GM12874 (cell line): ENCODE measurements around the gene MACROH2A1.

Experiments used
- CTCF ChIP-seq: IDR thresholded peaks from 2 replicates; pipeline ENCODE4 v1.5.1; 2011; ENCODE audit warnings: low read depth, mild to moderate bottlenecking, control low read depth, low read length, moderate library complexity; ENCODE audit not compliant: insufficient read depth

MACROH2A1 gene

GRCh38 chr5:135364421-135365262, 34.4 kb downstream of the MACROH2A1 start:
- TF ChIP-seq CTCF = no peak

DNA sequence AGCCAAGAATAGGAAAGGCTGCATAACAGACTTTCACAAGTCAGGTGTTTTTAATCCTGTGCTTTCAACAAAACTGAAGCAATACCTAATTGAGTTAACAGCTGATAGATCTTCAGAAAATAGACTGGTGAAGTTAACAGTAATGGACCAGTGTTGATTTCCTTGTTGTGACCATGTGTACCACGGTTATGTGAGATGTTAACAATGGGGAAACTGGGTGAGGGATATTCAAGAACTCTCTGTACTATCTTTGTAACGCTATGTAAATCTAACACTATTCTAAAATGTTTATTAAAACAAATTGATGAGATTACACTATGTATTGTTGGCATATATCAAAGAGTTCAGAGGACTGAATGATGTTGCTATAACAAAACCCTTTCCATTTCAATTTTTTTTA, 36.9 kb downstream of the MACROH2A1 start:
- TF ChIP-seq CTCF = no peak

DNA sequence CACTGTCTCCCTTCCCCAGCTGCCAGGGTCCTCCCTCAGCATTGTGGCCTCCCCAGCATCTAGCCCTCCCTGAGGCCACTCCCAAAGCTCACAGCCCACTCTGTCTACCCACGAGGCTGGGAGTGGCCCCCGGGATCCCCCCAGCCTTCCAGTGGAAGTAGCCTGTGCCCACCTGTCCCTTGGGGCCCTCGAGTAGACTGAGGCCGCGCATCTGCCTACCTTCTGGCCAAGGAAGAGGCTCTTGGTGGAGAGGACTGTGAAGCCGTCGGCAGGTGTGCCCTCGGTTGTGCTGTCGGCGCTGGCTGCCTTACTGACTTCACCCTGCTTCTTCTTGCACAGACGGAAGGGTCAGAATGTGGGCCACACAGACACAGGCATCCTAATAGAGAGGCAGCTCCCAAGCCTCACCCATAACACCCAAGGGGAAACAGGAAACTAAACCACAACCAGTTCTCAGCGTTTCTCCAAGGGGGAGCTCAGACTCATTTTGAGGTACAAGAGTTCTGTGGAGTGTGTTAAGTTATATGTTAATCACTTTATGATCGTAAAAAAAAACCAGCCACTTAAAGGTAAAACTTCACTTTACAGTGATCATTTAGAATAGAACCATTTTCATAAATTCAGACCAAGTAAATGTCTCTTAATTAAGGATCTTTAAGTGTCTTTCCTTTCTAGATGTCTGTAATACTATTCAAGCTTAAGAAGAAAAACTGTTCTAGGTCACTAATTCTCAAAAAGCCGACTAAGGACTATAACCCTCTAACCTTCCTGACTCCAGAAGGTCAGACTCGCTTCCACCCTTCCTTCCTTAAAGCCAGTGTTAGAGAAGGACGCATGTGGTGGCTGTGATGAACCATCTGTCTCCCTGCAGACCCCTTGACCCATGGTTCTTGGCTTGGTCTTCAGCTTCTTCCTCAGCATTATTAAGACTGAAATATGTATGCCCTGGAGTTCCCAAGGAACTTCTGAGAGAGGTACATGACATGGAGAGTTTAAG, 38.5 kb downstream of the MACROH2A1 start:
- no peak for TF ChIP-seq CTCF

DNA sequence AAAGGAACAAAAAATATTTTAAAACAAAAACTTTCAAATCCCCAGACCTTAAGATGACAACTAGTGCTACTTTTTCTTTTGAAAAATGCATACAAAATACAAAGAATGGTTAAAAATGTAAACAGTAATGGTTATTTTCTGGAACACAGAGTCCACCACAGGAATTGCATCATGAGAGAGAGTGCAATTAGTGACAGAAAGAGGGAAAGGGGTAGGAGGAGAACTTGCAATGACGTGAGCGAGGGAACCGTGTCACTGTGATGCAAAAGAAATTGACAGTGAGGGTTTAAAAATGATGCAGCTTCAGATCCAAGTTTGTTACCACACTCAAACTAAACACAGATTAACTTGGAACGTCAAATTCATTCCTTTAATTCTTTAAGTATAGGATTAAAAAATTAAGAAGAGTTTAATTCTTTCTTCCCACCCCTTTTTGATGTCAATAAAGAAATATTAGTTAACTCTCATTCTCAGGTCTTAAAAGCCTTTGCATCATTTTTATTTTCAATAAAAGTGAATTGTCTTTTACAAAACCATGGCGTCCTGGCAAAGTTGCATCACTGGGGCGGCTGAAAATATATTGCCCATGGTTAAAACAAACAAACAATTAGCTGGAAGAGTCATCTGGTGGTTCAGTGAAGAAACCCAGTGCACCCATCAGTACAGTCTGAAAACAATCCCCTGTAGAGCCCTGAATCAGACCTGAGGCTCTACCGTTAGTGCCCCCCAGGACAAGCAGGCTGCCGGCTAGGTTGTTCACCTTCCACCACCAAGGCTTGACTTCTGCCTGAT, 39.5 kb downstream of the MACROH2A1 start:
- TF ChIP-seq CTCF = no peak

GRCh38 chr5:135357685-135358084, 41.3 kb downstream of the MACROH2A1 start:
- no peak for TF ChIP-seq CTCF

DNA sequence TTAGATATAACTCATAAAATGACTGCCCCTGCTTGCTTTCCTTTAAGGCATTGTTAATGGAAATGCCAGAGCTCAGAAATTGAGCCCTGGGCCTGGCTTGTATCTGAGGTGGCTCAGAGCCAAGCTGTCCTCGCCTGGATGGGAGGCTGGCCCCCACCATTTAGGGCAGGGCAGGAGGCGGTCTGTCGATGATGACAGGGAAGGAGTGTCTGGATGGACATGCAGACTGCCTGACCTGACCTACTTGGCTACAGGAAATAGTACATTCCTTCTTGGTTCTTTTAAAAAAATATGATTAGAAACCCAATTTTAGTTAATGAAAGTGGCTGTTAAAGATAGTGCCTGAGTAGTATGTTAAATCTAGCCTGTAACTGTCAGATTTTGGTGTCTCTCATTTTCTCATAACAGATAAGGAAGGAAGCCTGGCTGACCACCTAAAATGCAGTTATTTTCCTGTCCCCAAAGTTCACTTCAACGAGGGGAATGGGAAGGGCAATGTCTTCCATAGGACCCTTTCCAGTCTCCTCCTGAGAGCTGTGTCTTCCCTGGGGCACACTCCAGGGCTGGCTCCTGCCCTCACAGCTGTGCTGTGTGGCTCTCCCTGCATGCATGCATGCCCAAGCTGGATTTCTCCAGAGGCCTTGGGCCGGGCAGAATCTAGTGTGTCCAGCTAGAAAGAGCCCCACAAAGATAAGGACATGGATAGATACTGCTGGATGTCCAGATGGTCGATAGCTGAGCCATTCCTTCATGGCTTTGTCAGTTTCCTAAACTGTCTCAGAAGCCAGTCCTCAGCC, 42.3 kb downstream of the MACROH2A1 start:
- no peak for TF ChIP-seq CTCF
